Endothelial cell of hepatic sinusoid (primary cell): ENCODE results near the gene STARD13.

ENCODE experiments used
- in situ Hi-C: cut with HindIII; loops from 2 replicates; pipeline ENCODE4 v1.10.0; 2017; ENCODE audit warnings: low sequenced_read_pairs

The STARD13 gene

GRCh38 chr13:33101835-33102234 is 183.7 kb downstream of the STARD13 start:
- in situ Hi-C loops: no loop called here

- in situ Hi-C loops: no loop called here
Observed at GRCh38 chr13:33100886-33101285, 184.7 kb downstream of the STARD13 start.

- in situ Hi-C loops: no loop called here
Observed at GRCh38 chr13:33099860-33100259, 185.7 kb downstream of the STARD13 start.

DNA sequence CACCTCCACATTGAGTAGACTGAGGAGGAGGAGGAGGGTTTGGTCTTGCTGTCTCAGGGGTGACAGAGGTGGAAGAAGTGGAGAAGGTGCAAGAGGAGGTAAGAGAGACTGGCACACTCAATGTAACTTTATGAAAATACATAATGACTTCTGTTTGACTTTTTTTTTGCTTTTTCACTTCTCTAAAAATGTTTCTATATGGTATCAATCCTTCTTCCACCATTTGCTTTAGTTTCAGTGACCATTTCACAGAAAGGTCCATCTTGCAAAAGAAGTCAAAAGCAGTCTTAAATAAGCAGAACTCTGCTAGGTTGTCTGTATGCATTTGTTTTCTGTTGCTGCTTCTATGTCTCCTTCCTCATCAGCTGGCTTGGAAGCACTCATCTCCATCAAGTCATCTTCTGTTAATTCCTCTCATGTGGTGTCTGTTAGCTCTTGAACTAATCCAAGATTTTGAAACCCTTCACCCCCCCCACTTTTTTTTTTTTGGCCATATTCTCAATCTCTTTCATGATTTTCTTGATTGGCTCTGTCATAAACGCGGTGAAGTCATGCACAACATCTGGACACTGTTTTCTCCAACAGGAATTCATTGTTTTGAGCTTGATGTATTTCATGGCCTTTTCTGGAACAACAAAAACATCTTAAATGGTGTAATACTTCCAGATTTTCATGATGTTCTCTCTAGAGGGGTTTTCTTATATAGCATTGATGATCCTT is 188.5 kb downstream of the STARD13 start:
- in situ Hi-C loops: no loop called here

DNA sequence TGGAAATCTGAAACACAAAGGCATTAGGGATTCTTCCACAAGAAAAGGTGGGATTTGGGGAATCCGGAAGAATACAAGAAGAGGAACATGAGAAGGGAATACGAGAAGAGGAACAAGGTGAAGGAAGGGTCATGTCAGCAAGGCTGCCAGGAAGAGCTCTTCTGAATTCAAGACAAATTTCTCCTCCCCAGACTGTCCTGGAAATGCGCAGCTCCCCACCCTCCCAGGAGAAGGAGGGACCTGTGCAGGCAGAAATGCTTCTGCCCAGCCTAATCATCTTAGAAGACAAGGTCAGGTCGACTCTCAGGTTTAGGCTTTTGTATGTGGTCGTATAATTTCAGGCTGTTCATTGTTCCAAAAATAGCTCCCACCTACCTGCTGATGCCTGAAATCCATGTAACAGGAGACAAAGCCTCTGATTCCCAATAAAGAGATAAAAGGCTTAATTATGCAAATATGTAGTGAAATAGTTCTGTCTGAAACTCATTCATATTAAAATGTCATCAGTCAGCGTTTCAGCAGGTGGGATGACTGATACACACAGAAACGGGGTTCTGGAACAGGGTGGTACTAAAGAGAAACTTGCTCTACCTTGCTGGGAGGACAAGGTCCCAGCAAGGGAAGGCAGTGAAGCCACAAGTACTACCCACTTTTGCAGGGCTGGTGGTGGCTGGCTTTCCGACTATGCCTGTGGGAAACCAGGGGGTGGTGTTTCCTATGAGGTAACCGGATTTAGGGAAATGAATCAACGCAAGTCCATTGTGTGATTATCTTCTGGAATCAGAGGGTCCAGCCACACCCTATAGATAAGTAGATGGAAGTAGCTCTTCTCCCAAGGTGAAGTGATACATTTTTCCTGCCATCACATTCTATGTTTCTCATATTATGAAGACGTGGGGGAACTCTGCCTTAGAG is 193.2 kb downstream of the STARD13 start:
- in situ Hi-C loops: no loop called here

GRCh38 chr13:33091415-33091774 is 194.2 kb downstream of the STARD13 start:
- in situ Hi-C loops: no loop called here

DNA sequence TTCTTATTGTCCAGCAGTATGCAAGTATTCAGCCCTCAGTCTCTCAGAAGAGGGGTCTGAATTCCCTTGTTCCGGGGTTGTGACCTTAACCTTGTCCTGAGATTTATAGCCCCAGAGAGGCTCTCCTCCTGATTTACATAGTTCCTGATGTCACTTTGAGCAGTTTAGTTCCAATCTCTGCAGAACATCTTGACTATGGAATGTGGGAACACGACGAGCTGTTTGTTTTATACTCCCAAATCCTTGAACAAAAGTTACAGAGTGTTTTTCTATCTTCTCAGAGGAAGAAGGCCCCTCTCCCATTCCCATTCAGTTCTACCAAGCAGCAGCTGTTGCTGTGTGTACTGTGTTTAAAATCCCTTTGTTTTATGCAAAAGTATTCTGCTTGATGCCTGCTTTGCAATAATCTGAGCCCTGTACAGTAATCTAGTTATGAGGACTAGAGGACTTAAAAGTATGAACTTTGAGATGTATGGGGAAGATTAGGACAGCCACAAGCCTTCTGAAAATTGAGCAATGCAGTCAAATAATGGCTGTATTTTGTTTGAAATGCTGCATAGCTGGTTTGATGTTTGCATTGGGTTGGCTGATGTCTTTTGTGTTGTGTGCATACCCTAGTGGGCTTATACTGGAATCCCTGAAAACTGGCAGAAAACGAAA is 194.7 kb downstream of the STARD13 start:
- in situ Hi-C loops: no loop called here

DNA sequence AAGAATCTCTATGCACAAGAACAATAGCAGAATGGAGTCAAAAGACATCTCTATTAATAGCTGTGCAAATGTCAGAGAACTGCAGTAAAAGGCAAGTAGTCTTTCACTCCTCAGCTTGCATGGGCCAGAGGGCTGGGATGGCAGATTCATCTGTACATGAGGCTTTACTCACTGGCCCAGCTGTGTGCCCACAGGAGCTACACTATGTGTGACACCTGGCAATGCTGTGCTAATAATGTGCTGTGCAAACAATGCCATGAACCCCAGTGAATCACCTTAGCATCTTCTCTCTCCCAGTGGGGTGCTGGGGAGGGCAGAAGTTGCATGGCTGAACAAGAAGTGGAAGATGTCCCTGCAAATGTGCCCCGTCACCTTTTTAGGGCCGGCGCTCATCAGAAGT is 196.2 kb downstream of the STARD13 start:
- in situ Hi-C loops: no loop called here

GRCh38 chr13:33087790-33088189 is 197.8 kb downstream of the STARD13 start:
- in situ Hi-C loops: no loop called here

- in situ Hi-C loops: no loop called here
Observed at GRCh38 chr13:33087091-33087490, 198.5 kb downstream of the STARD13 start.

GRCh38 chr13:33083054-33083453 is 202.5 kb downstream of the STARD13 start:
- in situ Hi-C loops: loop anchor here (5.0 kb wide), 1 partner anchor 44 kb away; no protein-coding TSS in a partner anchor

GRCh38 chr13:33081666-33082065 is 203.9 kb downstream of the STARD13 start:
- in situ Hi-C loops: loop anchor here (5.0 kb wide), 1 partner anchor 46 kb away; no protein-coding TSS in a partner anchor

GRCh38 chr13:33080972-33081590 is 204.5 kb downstream of the STARD13 start:
- in situ Hi-C loops: loop anchor here (5.0 kb wide), 1 partner anchor 46 kb away; no protein-coding TSS in a partner anchor

GRCh38 chr13:33079960-33080359 is 205.6 kb downstream of the STARD13 start:
- in situ Hi-C loops: loop anchor here (5.0 kb wide), 1 partner anchor 47 kb away; no protein-coding TSS in a partner anchor

DNA sequence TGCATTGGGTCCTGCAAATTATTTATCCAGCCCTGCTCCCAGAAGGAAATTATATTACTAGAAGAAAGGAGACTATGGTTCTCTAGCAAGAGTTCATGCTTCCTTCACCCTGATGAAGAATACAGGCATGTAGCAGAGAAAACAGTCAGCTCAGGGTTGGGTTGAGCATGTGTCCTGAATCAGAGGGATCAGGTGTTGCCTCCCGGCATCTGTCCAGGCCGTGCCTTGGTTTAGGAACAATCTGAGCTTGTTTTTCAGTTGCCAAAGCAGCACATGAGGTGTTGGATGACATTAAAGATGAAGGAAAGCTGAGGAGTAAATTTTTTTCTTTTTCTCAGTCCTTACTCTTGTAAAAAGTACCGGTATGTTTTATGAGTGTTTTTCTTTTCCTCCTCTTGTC is 207.3 kb downstream of the STARD13 start:
- in situ Hi-C loops: no loop called here

- in situ Hi-C loops: no loop called here
Observed at GRCh38 chr13:33076001-33076992, 209.3 kb downstream of the STARD13 start.

DNA sequence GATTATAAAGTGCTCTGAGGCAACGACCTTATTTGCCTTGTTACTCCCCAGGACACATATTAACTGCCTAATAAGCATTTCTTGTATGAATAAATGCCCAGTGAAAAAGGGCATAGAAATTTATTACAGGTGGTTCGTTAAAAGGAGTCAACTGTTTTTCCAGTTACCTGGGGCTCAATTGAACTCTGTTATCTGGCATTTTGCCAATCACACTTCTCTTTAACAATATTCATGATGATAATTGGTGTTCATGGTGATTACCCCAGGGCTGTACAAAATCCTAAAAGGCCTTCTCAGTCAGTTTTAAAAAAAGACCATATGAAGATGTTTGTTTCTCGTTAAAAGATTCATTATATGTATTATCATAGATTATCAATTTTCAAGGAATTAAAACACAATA is 212.2 kb downstream of the STARD13 start:
- in situ Hi-C loops: no loop called here

DNA sequence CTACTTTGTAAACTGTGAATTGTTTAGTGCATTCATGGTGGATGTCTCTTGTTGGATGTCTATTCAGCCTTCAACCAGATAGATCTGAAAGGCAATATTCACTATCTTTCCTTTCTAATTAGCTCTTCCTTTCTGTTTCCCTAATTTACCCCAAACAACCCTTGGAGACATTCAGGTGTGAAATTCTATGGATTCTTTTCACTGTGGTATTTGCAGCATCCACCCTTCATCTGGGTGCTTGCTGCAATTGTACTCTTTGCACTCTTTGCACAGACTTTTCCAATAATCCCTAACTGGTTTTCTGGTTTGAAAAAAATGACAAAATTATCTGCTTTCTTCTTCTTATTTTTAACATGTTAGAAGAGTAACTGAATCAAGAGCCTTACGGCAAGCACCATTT is 212.8 kb downstream of the STARD13 start:
- in situ Hi-C loops: no loop called here

GRCh38 chr13:33072282-33072681 is 213.3 kb downstream of the STARD13 start:
- in situ Hi-C loops: no loop called here

GRCh38 chr13:33070713-33071112 is 214.8 kb downstream of the STARD13 start:
- in situ Hi-C loops: no loop called here
